ENCODE measurements around the gene KLHL29.

KLHL29 gene

GRCh38 chr2:23509596-23510292 lies 124.8 kb downstream of the KLHL29 start:
- no peak overlapping the region for H3K4me3 ChIP-seq (ENCODE audit: low read depth, low read length)
- TF ChIP-seq CTCF (IDR thresholded peaks at IDR 0.05; ENCODE audit: low read depth, low read length, missing control alignments): no peak
- DNase-seq (ENCODE audit: low read depth): no peak

GRCh38 chr2:23510471-23510870 lies 125.5 kb downstream of the KLHL29 start:
- no peak for DNase-seq (ENCODE audit: low read depth)
- H3K4me3 ChIP-seq (ENCODE audit: low read depth, low read length): no peak overlapping the region
- no peak for TF ChIP-seq CTCF (IDR thresholded peaks at IDR 0.05; ENCODE audit: low read depth, low read length, missing control alignments)

GRCh38 chr2:23512778-23513177 lies 127.8 kb downstream of the KLHL29 start:
- TF ChIP-seq CTCF (IDR thresholded peaks at IDR 0.05; ENCODE audit: low read depth, low read length, missing control alignments): no peak

GRCh38 chr2:23513245-23513871 lies 128.4 kb downstream of the KLHL29 start:
- no peak overlapping the region for H3K4me3 ChIP-seq (ENCODE audit: low read depth, low read length)
- DNase-seq (ENCODE audit: low read depth): no peak
- no peak for TF ChIP-seq CTCF (IDR thresholded peaks at IDR 0.05; ENCODE audit: low read depth, low read length, missing control alignments)

More at GRCh38 chr2:23512778-23513177, 127.8 kb downstream of the KLHL29 start:
- DNase-seq (ENCODE audit: low read depth): no peak
- no peak overlapping the region for H3K4me3 ChIP-seq (ENCODE audit: low read depth, low read length)

GRCh38 chr2:23513872-23514793 lies 129.2 kb downstream of the KLHL29 start:
- no peak for DNase-seq (ENCODE audit: low read depth)
- TF ChIP-seq CTCF (IDR thresholded peaks at IDR 0.05; ENCODE audit: low read depth, low read length, missing control alignments): no peak
- no peak overlapping the region for H3K4me3 ChIP-seq (ENCODE audit: low read depth, low read length)

- TF ChIP-seq CTCF (IDR thresholded peaks at IDR 0.05; ENCODE audit: low read depth, low read length, missing control alignments): no peak
- no peak for DNase-seq (ENCODE audit: low read depth)
- H3K4me3 ChIP-seq (ENCODE audit: low read depth, low read length): no peak overlapping the region
Observed at GRCh38 chr2:23516520-23517256, 131.7 kb downstream of the KLHL29 start.
